H1 (cell line): ENCODE measurements around the gene EPHB1. TPM values are rescaled to one million over a fixed set of nuclear protein-coding genes. Genes with fewer than 3 reads are reported as not detected.

Source experiments
- CTCF ChIA-PET: fragments of 300-600 bp; sonication (Branson Sonifier 250); formaldehyde crosslinking; loops from one replicate; lab custom pipeline; 2021; ENCODE audit not compliant: partially characterized antibody; lab: Charles Lee
- POLR2A ChIA-PET: fragments of 300-600 bp; sonication (Branson Sonifier 250); formaldehyde crosslinking; loops from one replicate; lab custom pipeline; 2021; ENCODE audit warnings: inconsistent platforms; ENCODE audit not compliant: partially characterized antibody; lab: Charles Lee
- DNase-seq, 2 experiments: peaks; one replicate each; pipeline versions ENCODE4 v3.0.0 to v3.0.0-alpha.2; 2010 to 2022; ENCODE audit warnings: low spot score in 2 of 2, low read depth in 1 of 2, mixed read lengths in 1 of 2
- FAIRE-seq: peaks from 2 replicates; lab custom pipeline; 2011; peaks lifted over from hg19 to GRCh38; lab: Jason Lieb, UNC
- H2AFZ ChIP-seq: 2 replicates; pipeline ENCODE4 v1.8.1; 2012; ENCODE audit warnings: low read length, inconsistent platforms
- H2AK5ac ChIP-seq: 2 replicates; pipeline ENCODE4 v1.6.1; 2013; ENCODE audit warnings: low read depth, low read length
- H2BK120ac ChIP-seq: replicated peaks from 2 replicates; pipeline ENCODE3; 2013; ENCODE audit warnings: low read depth, low read length, inconsistent platforms
- H2BK12ac ChIP-seq: 2 replicates; pipeline ENCODE4 v1.6.1; 2013; ENCODE audit warnings: low read depth, low read length
- H2BK15ac ChIP-seq: 2 replicates; pipeline ENCODE4 v1.6.1; 2013; ENCODE audit warnings: low read length
- H2BK20ac ChIP-seq: 2 replicates; pipeline ENCODE4 v1.6.1; 2013; ENCODE audit warnings: low read length
- H2BK5ac ChIP-seq: 2 replicates; pipeline ENCODE4 v1.6.1; 2013; ENCODE audit warnings: low read depth, low read length
- H3K14ac ChIP-seq: 2 replicates; pipeline ENCODE4 v1.6.1; 2013; ENCODE audit warnings: inconsistent platforms; ENCODE audit not compliant: insufficient read length
- H3K18ac ChIP-seq: 2 replicates; pipeline ENCODE4 v1.6.1; 2013; ENCODE audit warnings: low read length; ENCODE audit errors: extremely low read depth
- H3K23ac ChIP-seq: 2 replicates; pipeline ENCODE4 v1.6.1; 2013; ENCODE audit warnings: inconsistent platforms; ENCODE audit not compliant: insufficient read length
- H3K23me2 ChIP-seq: 2 replicates; pipeline ENCODE4 v1.6.1; 2013; ENCODE audit warnings: low read depth, low read length
- H3K27ac ChIP-seq: 2 replicates; pipeline ENCODE4 v1.6.1; 2011; ENCODE audit warnings: low read depth, low read length, inconsistent platforms
- H3K27me3 ChIP-seq, 4 experiments: replicated peaks in 1 of 4; 1 replicate in 1 of 4; 2 replicates in 3 of 4; pipeline versions ENCODE4 v1.6.1 to v1.8.1; 2011 to 2013; ENCODE audit warnings: low read length in 3 of 4, mild to moderate bottlenecking in 3 of 4, inconsistent platforms in 2 of 4, mixed read lengths in 2 of 4, moderate library complexity in 1 of 4; ENCODE audit not compliant: control insufficient read depth in 3 of 4, insufficient read depth in 3 of 4; ENCODE audit errors: extremely low read depth in 1 of 4
- H3K36me3 ChIP-seq, 4 experiments: 2 replicates each; pipeline versions ENCODE4 v1.6.1 to v1.8.1; 2011 to 2013; ENCODE audit warnings: mild to moderate bottlenecking in 4 of 4, low read length in 3 of 4, moderate library complexity in 2 of 4, control low read depth in 1 of 4, inconsistent platforms in 1 of 4; ENCODE audit not compliant: insufficient read depth in 4 of 4, control insufficient read depth in 2 of 4
- H3K4ac ChIP-seq: replicated peaks from 2 replicates; pipeline ENCODE3; 2013; ENCODE audit warnings: low read length, low read depth, mixed read lengths, inconsistent platforms; ENCODE audit not compliant: insufficient read length
- H3K4me1 ChIP-seq, 4 experiments: replicated peaks in 1 of 4; 1 replicate in 1 of 4; 2 replicates in 3 of 4; pipeline versions ENCODE4 v1.6.1 to v1.8.1; 2011 to 2013; ENCODE audit warnings: low read length in 3 of 4, inconsistent platforms in 2 of 4, mixed read lengths in 1 of 4; ENCODE audit not compliant: insufficient read depth in 4 of 4, control insufficient read depth in 3 of 4
- H3K4me2 ChIP-seq, 2 experiments: 2 replicates each; pipeline versions ENCODE4 v1.6.1 to v1.8.1; 2011 to 2013; ENCODE audit warnings: low read depth in 2 of 2, low read length in 2 of 2, control low read depth in 1 of 2, inconsistent platforms in 1 of 2, mild to moderate bottlenecking in 1 of 2; ENCODE audit not compliant: insufficient read depth in 1 of 2
- H3K4me3 ChIP-seq, 4 experiments: fragments of 200-600, 300-600 bp in 1 of 4; sonication (generic), shearing (Covaris generic), sonication (Bioruptor Twin) in 1 of 4; 2 replicates each; pipeline versions ENCODE4 v1.5.1 to v1.8.1; 2011 to 2016; ENCODE audit warnings: low read length in 4 of 4, low read depth in 3 of 4, control low read depth in 2 of 4, inconsistent platforms in 2 of 4, mild to moderate bottlenecking in 2 of 4, mixed read lengths in 1 of 4, moderate library complexity in 1 of 4; ENCODE audit not compliant: insufficient read depth in 2 of 4; ENCODE audit errors: extremely low read depth in 1 of 4
- H3K56ac ChIP-seq: replicated peaks from 2 replicates; pipeline ENCODE3; 2013; ENCODE audit warnings: low read depth, mild to moderate bottlenecking, mixed read lengths, low read length, inconsistent platforms; ENCODE audit not compliant: insufficient read length
- H3K79me1 ChIP-seq: 2 replicates; pipeline ENCODE4 v1.6.1; 2013; ENCODE audit warnings: low read depth, low read length, control low read depth
- H3K79me2 ChIP-seq, 2 experiments: 2 replicates each; pipeline versions ENCODE4 v1.6.1 to v1.8.1; 2012 to 2013; ENCODE audit warnings: low read length in 2 of 2, mild to moderate bottlenecking in 2 of 2, inconsistent platforms in 1 of 2; ENCODE audit not compliant: insufficient read depth in 2 of 2, control insufficient read depth in 1 of 2
- H3K9ac ChIP-seq, 4 experiments: replicated peaks in 1 of 4; 1 replicate in 1 of 4; 2 replicates in 3 of 4; pipeline versions ENCODE4 v1.6.1 to v1.8.1; 2011 to 2013; ENCODE audit warnings: low read depth in 3 of 4, low read length in 3 of 4, control low read depth in 2 of 4, mild to moderate bottlenecking in 2 of 4, moderate library complexity in 2 of 4, inconsistent platforms in 1 of 4; ENCODE audit errors: extremely low read depth in 1 of 4
- H3K9me3 ChIP-seq, 2 experiments: 2 replicates each; pipeline versions ENCODE4 v1.6.1 to v1.8.1; 2012 to 2013; ENCODE audit warnings: mild to moderate bottlenecking in 2 of 2, moderate library complexity in 2 of 2, control low read depth in 1 of 2, inconsistent platforms in 1 of 2, low read depth in 1 of 2, low read length in 1 of 2, mixed read lengths in 1 of 2; ENCODE audit not compliant: insufficient read depth in 2 of 2
- H4K20me1 ChIP-seq, 2 experiments: replicated peaks in 1 of 2; 2 replicates each; pipeline versions ENCODE3 to v1.8.1; 2011 to 2013; ENCODE audit warnings: inconsistent platforms in 2 of 2, low read length in 2 of 2, mild to moderate bottlenecking in 1 of 2; ENCODE audit not compliant: insufficient read depth in 2 of 2, control insufficient read depth in 1 of 2
- H4K5ac ChIP-seq: 2 replicates; pipeline ENCODE4 v1.6.1; 2013; ENCODE audit warnings: low read length, low read depth, mixed read lengths, inconsistent platforms; ENCODE audit not compliant: insufficient read length
- H4K8ac ChIP-seq: 2 replicates; pipeline ENCODE4 v1.8.0; 2013; ENCODE audit warnings: mild to moderate bottlenecking, moderate library complexity, low read length, inconsistent platforms; ENCODE audit not compliant: insufficient read depth; ENCODE audit errors: extremely low read depth
- H4K91ac ChIP-seq: replicated peaks from 2 replicates; pipeline ENCODE3; 2013; ENCODE audit warnings: low read length, mixed read lengths, inconsistent platforms; ENCODE audit not compliant: insufficient read length
- RXRA ChIP-seq: IDR thresholded peaks from 2 replicates; pipeline ENCODE4 v1.6.1; 2011; ENCODE audit warnings: low read depth, mild to moderate bottlenecking, low read length, moderate library complexity; ENCODE audit not compliant: insufficient read depth
- TCF12 ChIP-seq: IDR thresholded peaks from 2 replicates; pipeline ENCODE4 v1.6.1; 2011; ENCODE audit warnings: low read depth, mild to moderate bottlenecking, low read length
- WGBS, 2 experiments: shearing (Covaris generic) in 1 of 2; methylation state at CpG; one replicate each; pipeline versions ENCODE4 v1.1.6 to v1.1.7; 2013 to 2015; ENCODE audit warnings: low lambda C conversion rate in 2 of 2, mixed read lengths in 2 of 2, inconsistent platforms in 1 of 2, low coverage in 1 of 2, missing lambda C conversion rate in 1 of 2; ENCODE audit not compliant: insufficient replicate concordance in 2 of 2, insufficient coverage in 1 of 2, insufficient read length in 1 of 2; ENCODE audit errors: extremely low coverage in 1 of 2, missing lambda C conversion rate in 1 of 2; 5-methylcytosine and 5-hydroxymethylcytosine counted together
- polyA plus RNA-seq, 7 experiments: library from polyadenylated mRNA; depleted of rRNA in 3 of 7; stranded (reverse) in 5 of 7; unstranded in 2 of 7; fragments of >200 nt in 5 of 7; fragments of 200-250 nt in 2 of 7; gene quantifications; 1 replicate in 5 of 7; 2 replicates in 1 of 7; 4 replicates in 1 of 7; pipeline versions ENCODE4 v1.2.1 to v1.2.3, GENCODE V29; 2011 to 2013; ENCODE audit warnings: missing spikeins in 2 of 7, mixed read lengths in 2 of 7
- total RNA-seq: library from RNA; stranded (reverse); fragmentation: NEBNext Ultra II Directional; extraction: Animal tissue kit (Norgen Biotek cat#: 25700); gene quantifications from 2 replicates; pipeline ENCODE4 v1.2.1, GENCODE V29; 2021

The EPHB1 gene
- total and polyA plus RNA-seq, 2 of the 8 experiments (the other 6 are each of a cell fraction or from before 2014, with no cell fraction given), result 3.5 to 5.9 TPM

DNA sequence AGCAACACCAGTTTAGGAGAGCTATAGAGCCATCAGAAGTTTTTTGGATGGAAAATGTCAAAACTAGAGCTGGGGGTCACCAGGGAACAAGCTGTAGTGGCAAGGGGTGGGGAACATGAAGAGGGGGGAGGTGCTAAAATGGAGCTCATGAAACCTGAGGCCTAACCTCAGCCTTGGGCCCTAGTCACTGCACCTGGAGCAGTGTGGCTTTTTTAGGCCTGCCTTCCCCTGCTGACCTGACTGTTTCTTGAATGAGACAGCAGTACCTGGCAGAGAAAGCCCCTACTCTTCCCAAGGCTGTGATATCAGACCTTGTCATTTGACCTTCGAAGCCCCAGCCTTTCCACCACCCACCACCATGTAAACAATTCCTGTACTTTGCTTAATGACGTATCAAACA, 383.5 kb downstream of the EPHB1 start:
- H4K91ac ChIP-seq, result no peak overlapping the region
- H3K18ac ChIP-seq, result no peak overlapping the region
- no peak overlapping the region for H4K5ac ChIP-seq
- no peak overlapping the region for H2AK5ac ChIP-seq
- no peaks in the 10 kb centered on the region for H3K79me1 ChIP-seq
- no peak for DNase-seq
- no peak overlapping the region for H2AFZ ChIP-seq
- ChIA-PET POLR2A (interaction anchor here (0.7 kb wide), 2 partner anchors 131 to 262 kb away, joined by 3 read pairs; no protein-coding TSS in a partner anchor), CTCF (interaction anchor here (0.6 to 1.1 kb wide), 2 partner anchors 9 to 343 kb away, joined by 3 to 4 read pairs; no protein-coding TSS in a partner anchor)
- no peaks in the 10 kb centered on the region for H3K4me1 ChIP-seq
- H3K79me2 ChIP-seq, result no peaks in the 10 kb centered on the region
- H3K9me3 ChIP-seq, result no peaks in the 10 kb centered on the region
- H3K4me3 ChIP-seq, result no peak overlapping the region
- no peak overlapping the region for H3K4ac ChIP-seq
- H2BK12ac ChIP-seq, result no peak overlapping the region
- no peaks in the 10 kb centered on the region for H3K36me3 ChIP-seq
- no peak overlapping the region for H3K4me2 ChIP-seq
- H2BK120ac ChIP-seq, result no peak overlapping the region
- H3K9ac ChIP-seq, result no peak overlapping the region
- H3K23ac ChIP-seq, result no peak overlapping the region
- no peaks in the 10 kb centered on the region for H3K27me3 ChIP-seq
- H3K23me2 ChIP-seq, result no peaks in the 10 kb centered on the region
- H4K8ac ChIP-seq, result no peak overlapping the region
- H3K27ac ChIP-seq, result no peak overlapping the region
- 76% methylated on average over 2 of the region's 2 CpGs; no CpG with 5 or more reads in 1 of the 2 experiments for WGBS, 2 experiments
- H2BK20ac ChIP-seq, result no peak overlapping the region
- no peak for FAIRE-seq
- no peak overlapping the region for H2BK15ac ChIP-seq
- no peak overlapping the region for H3K14ac ChIP-seq
- H2BK5ac ChIP-seq, result no peak overlapping the region
- TF ChIP-seq RXRA (no peak), TCF12 (no peak)
- TF ChIP-seq, all 59 proteins: peak for 0
- Histone ChIP-seq H3K56ac (no peak overlapping the region), H4K20me1 (no peaks in the 10 kb centered on the region)
